ENCODE results near the gene CDH16. TPM values are rescaled to one million over a fixed set of nuclear protein-coding genes. Genes with fewer than 3 reads are reported as not detected.
A peak's percentile ranks its signal among the peaks of the same experiment; 100 is the strongest.

Gene CDH16
- total and polyA plus RNA-seq, 2 of the 13 experiments (the other 11 are each of a cell fraction or from before 2014, with no cell fraction given): 2.7 to 3.9 TPM

- TF ChIP-seq DNMT1 (CRISPR knock-in tag; IDR thresholded peaks at IDR 0.05): no peak
- TF ChIP-seq ZNF280B (CRISPR knock-in tag; IDR thresholded peaks at IDR 0.05; ENCODE audit: borderline replicate concordance): peak; percentile 77; the same call in 1 of the 2 replicates
- TF ChIP-seq IRF9 (CRISPR knock-in tag; IDR thresholded peaks at IDR 0.05; ENCODE audit: borderline replicate concordance): 0 out of 2 replicates have a peak, but pooled peaks have one; percentile 34
- TF ChIP-seq GATAD2A (CRISPR knock-in tag; IDR thresholded peaks at IDR 0.05): peak; percentile 24; the same call in 1 of the 2 replicates
- TF ChIP-seq ZNF703 (CRISPR knock-in tag; IDR thresholded peaks at IDR 0.05; ENCODE audit: borderline replicate concordance): no peak
- 0 out of 2 replicates have a peak, but pooled peaks have one; percentile 25 for TF ChIP-seq ZNF33B (CRISPR knock-in tag; IDR thresholded peaks at IDR 0.05)
- peak; percentile 62 for TF ChIP-seq ZNF883 (CRISPR knock-in tag; IDR thresholded peaks at IDR 0.05; ENCODE audit: not compliant biosample characterization)
- no peak; a peak in 1 of 4 replicates for TF ChIP-seq HMGXB4 (CRISPR knock-in tag; IDR thresholded peaks at IDR 0.05; ENCODE audit: borderline replicate concordance in 1 of 2, low read depth in 1 of 2)
- peak; percentile 55 for TF ChIP-seq HNF4A (CRISPR knock-in tag; IDR thresholded peaks at IDR 0.05)
- TF ChIP-seq MEF2D (CRISPR knock-in tag; IDR thresholded peaks at IDR 0.05): 0 out of 2 replicates have a peak, but pooled peaks have one; percentile 35
- peak; percentile 46; the same call in 1 of the 2 replicates for TF ChIP-seq NAIF1 (CRISPR knock-in tag; IDR thresholded peaks at IDR 0.05; ENCODE audit: borderline replicate concordance)
- 0 out of 2 replicates have a peak, but pooled peaks have one; percentile 42 for TF ChIP-seq ARHGAP35 (CRISPR knock-in tag; IDR thresholded peaks at IDR 0.05; ENCODE audit: borderline replicate concordance)
- TF ChIP-seq JDP2 (CRISPR knock-in tag; IDR thresholded peaks at IDR 0.05; ENCODE audit: borderline replicate concordance): no peak
- TF ChIP-seq, protein P1, sequence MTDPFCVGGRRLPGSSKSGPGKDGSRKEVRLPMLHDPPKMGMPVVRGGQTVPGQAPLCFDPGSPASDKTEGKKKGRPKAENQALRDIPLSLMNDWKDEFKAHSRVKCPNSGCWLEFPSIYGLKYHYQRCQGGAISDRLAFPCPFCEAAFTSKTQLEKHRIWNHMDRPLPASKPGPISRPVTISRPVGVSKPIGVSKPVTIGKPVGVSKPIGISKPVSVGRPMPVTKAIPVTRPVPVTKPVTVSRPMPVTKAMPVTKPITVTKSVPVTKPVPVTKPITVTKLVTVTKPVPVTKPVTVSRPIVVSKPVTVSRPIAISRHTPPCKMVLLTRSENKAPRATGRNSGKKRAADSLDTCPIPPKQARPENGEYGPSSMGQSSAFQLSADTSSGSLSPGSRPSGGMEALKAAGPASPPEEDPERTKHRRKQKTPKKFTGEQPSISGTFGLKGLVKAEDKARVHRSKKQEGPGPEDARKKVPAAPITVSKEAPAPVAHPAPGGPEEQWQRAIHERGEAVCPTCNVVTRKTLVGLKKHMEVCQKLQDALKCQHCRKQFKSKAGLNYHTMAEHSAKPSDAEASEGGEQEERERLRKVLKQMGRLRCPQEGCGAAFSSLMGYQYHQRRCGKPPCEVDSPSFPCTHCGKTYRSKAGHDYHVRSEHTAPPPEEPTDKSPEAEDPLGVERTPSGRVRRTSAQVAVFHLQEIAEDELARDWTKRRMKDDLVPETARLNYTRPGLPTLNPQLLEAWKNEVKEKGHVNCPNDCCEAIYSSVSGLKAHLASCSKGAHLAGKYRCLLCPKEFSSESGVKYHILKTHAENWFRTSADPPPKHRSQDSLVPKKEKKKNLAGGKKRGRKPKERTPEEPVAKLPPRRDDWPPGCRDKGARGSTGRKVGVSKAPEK (CRISPR knock-in tag; IDR thresholded peaks at IDR 0.05; ENCODE audit: borderline replicate concordance): no peak
- TF ChIP-seq ZNF710 (CRISPR knock-in tag; IDR thresholded peaks at IDR 0.05; ENCODE audit: borderline replicate concordance): peak; percentile 98
- TF ChIP-seq ZNF414 (CRISPR knock-in tag; IDR thresholded peaks at IDR 0.05): no peak
- 0 out of 2 replicates have a peak, but pooled peaks have one; percentile 23 for TF ChIP-seq CBX5 (CRISPR knock-in tag; IDR thresholded peaks at IDR 0.05; ENCODE audit: borderline replicate concordance)
Observed at GRCh38 chr16:66899310-66899944, 19.3 kb downstream of the CDH16 start (continued).

Measured in HepG2 (cell line).